ENCODE measurements around the gene SYT1. TPM values are rescaled to one million over a fixed set of nuclear protein-coding genes. Genes with fewer than 3 reads are reported as not detected.

The SYT1 gene
- total and polyA plus RNA-seq, 11 donors: 0.08 to 0.86 (median 0.16) TPM; not detected in 6

DNA sequence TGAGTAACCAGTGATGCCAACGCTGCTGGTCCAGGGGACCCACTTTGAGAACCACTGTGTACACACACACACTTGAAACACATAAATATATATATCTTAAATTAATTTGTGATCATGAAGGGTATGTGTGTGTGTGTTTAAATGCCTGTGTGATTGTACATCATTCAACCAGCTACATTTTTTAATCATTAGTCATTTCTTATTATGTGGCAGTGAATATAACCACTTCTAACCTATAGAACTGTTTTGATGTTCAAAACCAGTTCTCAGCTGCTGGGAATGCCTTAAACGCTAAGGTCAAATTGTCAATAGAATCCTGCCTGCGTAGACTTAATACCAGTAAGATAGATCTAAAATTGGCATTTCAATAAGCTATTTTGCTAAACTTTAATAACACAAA lies 330.0 kb downstream of the SYT1 start:
- ATAC-seq (no peak), DNase-seq (no peak)
- Histone ChIP-seq H3K27me3 (no peaks in the 10 kb centered on the region), H3K27ac (no peak overlapping the region), H3K4me3 (no peak overlapping the region), H3K36me3 (no peaks in the 10 kb centered on the region), H3K4me1 (no peaks in the 10 kb centered on the region), H3K9me3 (no peaks in the 10 kb centered on the region)
- 59 to 75% (median 63%) methylated on average over 3 of the region's 3 CpGs for WGBS, 4 donors
- intact Hi-C loops (cut with DNase I): no loop called here
- no peak for TF ChIP-seq POLR2A (IDR thresholded peaks at IDR 0.05)
- TF ChIP-seq, protein P1, sequence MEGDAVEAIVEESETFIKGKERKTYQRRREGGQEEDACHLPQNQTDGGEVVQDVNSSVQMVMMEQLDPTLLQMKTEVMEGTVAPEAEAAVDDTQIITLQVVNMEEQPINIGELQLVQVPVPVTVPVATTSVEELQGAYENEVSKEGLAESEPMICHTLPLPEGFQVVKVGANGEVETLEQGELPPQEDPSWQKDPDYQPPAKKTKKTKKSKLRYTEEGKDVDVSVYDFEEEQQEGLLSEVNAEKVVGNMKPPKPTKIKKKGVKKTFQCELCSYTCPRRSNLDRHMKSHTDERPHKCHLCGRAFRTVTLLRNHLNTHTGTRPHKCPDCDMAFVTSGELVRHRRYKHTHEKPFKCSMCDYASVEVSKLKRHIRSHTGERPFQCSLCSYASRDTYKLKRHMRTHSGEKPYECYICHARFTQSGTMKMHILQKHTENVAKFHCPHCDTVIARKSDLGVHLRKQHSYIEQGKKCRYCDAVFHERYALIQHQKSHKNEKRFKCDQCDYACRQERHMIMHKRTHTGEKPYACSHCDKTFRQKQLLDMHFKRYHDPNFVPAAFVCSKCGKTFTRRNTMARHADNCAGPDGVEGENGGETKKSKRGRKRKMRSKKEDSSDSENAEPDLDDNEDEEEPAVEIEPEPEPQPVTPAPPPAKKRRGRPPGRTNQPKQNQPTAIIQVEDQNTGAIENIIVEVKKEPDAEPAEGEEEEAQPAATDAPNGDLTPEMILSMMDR (IDR thresholded peaks at IDR 0.05): no peak

DNA sequence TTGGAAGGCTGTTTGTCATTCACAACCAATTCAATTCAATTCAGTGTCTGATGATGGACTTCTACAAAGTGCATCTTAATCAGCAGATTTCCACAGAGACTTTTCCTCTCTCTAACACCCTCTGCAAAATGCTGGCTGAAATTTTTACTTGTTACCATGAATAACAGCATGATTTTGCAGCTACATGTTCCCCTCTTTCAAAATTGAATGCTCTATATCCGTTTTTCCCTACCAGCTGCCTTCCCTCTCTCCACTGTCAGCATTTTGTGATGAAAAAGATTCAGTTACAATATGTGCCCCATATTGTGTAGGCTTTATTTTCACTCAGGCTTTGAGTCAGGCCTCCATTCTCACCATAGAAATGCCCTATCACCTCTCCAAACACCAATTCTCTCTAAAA lies 334.6 kb downstream of the SYT1 start:
- 51 to 63% (median 54%) methylated on average over 1 of the region's 1 CpG for WGBS, 4 donors
- H3K27me3 ChIP-seq: no peaks in the 10 kb centered on the region
- DNase-seq: no peak

DNA sequence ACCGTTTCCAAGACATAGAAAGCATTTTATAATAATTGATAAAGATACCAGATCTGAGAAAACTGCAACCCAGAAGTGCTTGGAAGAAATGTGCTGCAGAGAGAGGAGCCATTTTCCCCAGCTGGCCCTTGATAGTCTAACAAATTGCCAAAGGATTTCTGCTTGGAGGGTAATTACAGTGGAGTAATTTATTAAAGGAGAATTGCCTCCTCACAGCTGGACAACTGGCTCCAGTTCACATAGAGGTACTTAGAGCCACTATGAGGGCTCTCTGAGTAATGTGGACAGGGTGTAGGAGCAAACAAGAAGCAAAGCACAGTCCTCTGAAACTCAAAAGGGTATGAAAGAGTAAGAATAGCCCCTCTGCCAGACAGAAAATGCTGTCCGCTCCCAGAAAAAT lies 335.6 kb downstream of the SYT1 start:
- no peak for ATAC-seq
- H3K4me3 ChIP-seq: no peak overlapping the region
- no peaks in the 10 kb centered on the region for H3K9me3 ChIP-seq
- H3K36me3 ChIP-seq: no peaks in the 10 kb centered on the region
- intact Hi-C loops (cut with DNase I): no loop called here
- H3K27me3 ChIP-seq: no peaks in the 10 kb centered on the region
- H3K27ac ChIP-seq: no peak overlapping the region
- TF ChIP-seq, protein P1 (IDR thresholded peaks at IDR 0.05): no peak
- no peak for TF ChIP-seq POLR2A (IDR thresholded peaks at IDR 0.05)
- no peak for DNase-seq
- H3K4me1 ChIP-seq: no peaks in the 10 kb centered on the region
- 81 to 89% (median 85%) methylated on average over 2 of the region's 2 CpGs for WGBS, 4 donors

More for the DNA sequence above, 334.6 kb downstream of the SYT1 start:
- H3K36me3 ChIP-seq: no peaks in the 10 kb centered on the region
- ATAC-seq: no peak
- no peaks in the 10 kb centered on the region for H3K4me1 ChIP-seq
- H3K9me3 ChIP-seq: no peaks in the 10 kb centered on the region
- no peak for TF ChIP-seq POLR2A (IDR thresholded peaks at IDR 0.05)
- TF ChIP-seq, protein P1 (IDR thresholded peaks at IDR 0.05): no peak
- intact Hi-C loops (cut with DNase I): no loop called here
- H3K27ac ChIP-seq: no peak overlapping the region
- H3K4me3 ChIP-seq: no peak overlapping the region

DNA sequence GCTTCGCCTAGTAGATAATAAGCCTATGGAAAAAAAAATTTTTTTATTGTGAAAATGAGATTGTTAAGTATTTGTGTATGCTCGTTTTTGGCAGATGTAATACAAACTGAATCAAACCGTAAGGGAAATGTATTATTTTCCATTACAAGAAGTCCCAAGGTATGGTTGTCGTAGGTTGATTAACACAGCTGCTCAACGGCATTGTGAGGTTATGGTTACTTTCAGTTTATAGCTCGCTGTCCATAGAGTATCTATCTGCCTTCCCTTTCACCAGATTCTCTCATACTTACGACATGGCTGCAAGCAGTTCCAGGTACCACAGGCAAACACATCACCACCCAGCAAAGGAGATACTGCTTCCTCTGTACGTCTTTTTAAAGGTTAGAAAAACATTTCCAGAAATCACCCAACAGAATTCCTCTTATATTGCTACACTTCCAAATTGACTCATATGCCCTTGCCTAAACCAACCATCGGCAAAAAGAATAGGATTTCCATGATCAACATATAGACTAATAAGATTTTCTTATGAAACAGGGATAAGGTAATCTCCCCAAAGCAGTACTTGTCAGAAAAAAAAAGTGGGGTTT lies 338.6 kb downstream of the SYT1 start:
- TF ChIP-seq POLR2A (IDR thresholded peaks at IDR 0.05): no peak
- TF ChIP-seq, protein P1 (IDR thresholded peaks at IDR 0.05): no peak
- intact Hi-C loops (cut with DNase I): no loop called here
- DNase-seq (no peak), ATAC-seq (no peak)
- Histone ChIP-seq H3K9me3 (no peaks in the 10 kb centered on the region), H3K27me3 (no peaks in the 10 kb centered on the region), H3K27ac (no peak overlapping the region), H3K4me1 (no peaks in the 10 kb centered on the region), H3K4me3 (no peak overlapping the region), H3K36me3 (no peaks in the 10 kb centered on the region)
- WGBS, 4 donors: 82 to 88% (median 85%) methylated on average over 9 of the region's 9 CpGs
